Neuronal stem cell (in vitro differentiated cells): ENCODE results near the gene CCL15. TPM values are rescaled to one million over a fixed set of nuclear protein-coding genes. Genes with fewer than 3 reads are reported as not detected.

Experiments used
- DNase-seq: peaks from one replicate; pipeline ENCODE4 v3.0.0-alpha.2; 2013; ENCODE audit warnings: low spot score
- H2AFZ ChIP-seq: one replicate; pipeline ENCODE4 v1.6.1; 2013; ENCODE audit warnings: mild to moderate bottlenecking, low read length, inconsistent platforms
- H2AK5ac ChIP-seq: 2 replicates; pipeline ENCODE4 v1.6.1; 2013; ENCODE audit warnings: low read depth, mild to moderate bottlenecking, inconsistent platforms, low read length, moderate library complexity, mixed read lengths
- H2BK120ac ChIP-seq: 2 replicates; pipeline ENCODE4 v1.6.1; 2013; ENCODE audit warnings: low read depth, mild to moderate bottlenecking, inconsistent platforms, low read length, moderate library complexity, mixed read lengths
- H2BK12ac ChIP-seq: one replicate; pipeline ENCODE4 v1.6.1; 2013; ENCODE audit warnings: low read length, inconsistent platforms
- H2BK15ac ChIP-seq: 2 replicates; pipeline ENCODE4 v1.6.1; 2013; ENCODE audit warnings: mild to moderate bottlenecking, low read length, inconsistent platforms, mixed read lengths
- H2BK5ac ChIP-seq: one replicate; pipeline ENCODE4 v1.6.1; 2013; ENCODE audit warnings: inconsistent platforms, mild to moderate bottlenecking, low read length, moderate library complexity
- H3K14ac ChIP-seq: one replicate; pipeline ENCODE4 v1.6.1; 2013; ENCODE audit warnings: low read length, inconsistent platforms
- H3K18ac ChIP-seq: 2 replicates; pipeline ENCODE4 v1.6.1; 2013; ENCODE audit warnings: low read length, inconsistent platforms
- H3K23ac ChIP-seq: 2 replicates; pipeline ENCODE4 v1.6.1; 2013; ENCODE audit warnings: low read depth, mild to moderate bottlenecking, mixed read lengths, low read length, inconsistent platforms; ENCODE audit not compliant: poor library complexity
- H3K27ac ChIP-seq: replicated peaks from 3 replicates; pipeline ENCODE4 v1.5.1; 2013; ENCODE audit warnings: low read length, inconsistent platforms
- H3K27me3 ChIP-seq, 3 experiments: 2 replicates each; pipeline ENCODE4 v1.6.1; 2013; ENCODE audit warnings: low read length in 3 of 3, mild to moderate bottlenecking in 2 of 3, inconsistent platforms in 1 of 3, low read depth in 1 of 3, mixed read lengths in 1 of 3, moderate library complexity in 1 of 3; ENCODE audit not compliant: control insufficient read depth in 3 of 3, insufficient read depth in 3 of 3
- H3K36me3 ChIP-seq, 2 donors: replicated peaks in 1 of 2; 2 replicates each; pipeline ENCODE4 v1.6.1; 2013; ENCODE audit warnings: low read length in 2 of 2; ENCODE audit not compliant: control insufficient read depth in 2 of 2, insufficient read depth in 2 of 2
- H3K4ac ChIP-seq: 2 replicates; pipeline ENCODE4 v1.6.1; 2013; ENCODE audit warnings: inconsistent platforms, mild to moderate bottlenecking, low read length, moderate library complexity
- H3K4me1 ChIP-seq, 2 donors: 1 replicate in 1 of 2; 2 replicates in 1 of 2; pipeline ENCODE4 v1.6.1; 2013; ENCODE audit warnings: low read length in 2 of 2, low read depth in 1 of 2; ENCODE audit not compliant: control insufficient read depth in 2 of 2, insufficient read depth in 1 of 2
- H3K4me2 ChIP-seq: one replicate; pipeline ENCODE4 v1.6.1; 2013; ENCODE audit warnings: mild to moderate bottlenecking, low read length, inconsistent platforms; ENCODE audit not compliant: insufficient read depth, poor library complexity, severe bottlenecking
- H3K4me3 ChIP-seq, 2 donors: 2 replicates each; pipeline ENCODE4 v1.5.1; 2013; ENCODE audit warnings: low read length in 2 of 2, mild to moderate bottlenecking in 2 of 2, inconsistent platforms in 1 of 2, moderate library complexity in 1 of 2
- H3K79me1 ChIP-seq: one replicate; pipeline ENCODE4 v1.6.1; 2013; ENCODE audit warnings: low read depth, mild to moderate bottlenecking, inconsistent platforms, low read length, moderate library complexity
- H3K9ac ChIP-seq: one replicate; pipeline ENCODE4 v1.6.1; 2013; ENCODE audit warnings: mild to moderate bottlenecking, low read depth, low read length, inconsistent platforms; ENCODE audit not compliant: poor library complexity
- H3K9me3 ChIP-seq, 2 donors: replicated peaks in 1 of 2; 2 replicates each; pipeline versions ENCODE3 to v1.6.1; 2013; ENCODE audit warnings: low read length in 2 of 2, mild to moderate bottlenecking in 2 of 2, inconsistent platforms in 1 of 2, low read depth in 1 of 2, mixed read lengths in 1 of 2, moderate library complexity in 1 of 2; ENCODE audit not compliant: control insufficient read depth in 2 of 2, insufficient read depth in 1 of 2
- H4K8ac ChIP-seq: one replicate; pipeline ENCODE4 v1.6.1; 2013; ENCODE audit warnings: low read depth, mild to moderate bottlenecking, inconsistent platforms, low read length, moderate library complexity
- H4K91ac ChIP-seq: one replicate; pipeline ENCODE4 v1.6.1; 2013; ENCODE audit warnings: low read length, low read depth, mild to moderate bottlenecking, inconsistent platforms; ENCODE audit not compliant: poor library complexity
- WGBS, 2 donors: extraction: QIAGEN DNeasy Blood & Tissue Kit; methylation state at CpG; one replicate each; pipeline ENCODE4 v1.1.7; 2013; ENCODE audit warnings: missing lambda C conversion rate in 2 of 2, mixed read lengths in 1 of 2; ENCODE audit not compliant: insufficient read length in 2 of 2, insufficient replicate concordance in 1 of 2; ENCODE audit errors: extremely low coverage in 2 of 2; 5-methylcytosine and 5-hydroxymethylcytosine counted together
- polyA plus RNA-seq, 2 experiments: library from polyadenylated mRNA; stranded (reverse); fragments of 200-250 nt; gene quantifications; one replicate each; pipeline ENCODE4 v1.2.3, GENCODE V29; 2013

The CCL15 gene
- not detected for polyA plus RNA-seq (2013, experiment 1 of 2)
- not detected for polyA plus RNA-seq (2013, experiment 2 of 2)

DNA sequence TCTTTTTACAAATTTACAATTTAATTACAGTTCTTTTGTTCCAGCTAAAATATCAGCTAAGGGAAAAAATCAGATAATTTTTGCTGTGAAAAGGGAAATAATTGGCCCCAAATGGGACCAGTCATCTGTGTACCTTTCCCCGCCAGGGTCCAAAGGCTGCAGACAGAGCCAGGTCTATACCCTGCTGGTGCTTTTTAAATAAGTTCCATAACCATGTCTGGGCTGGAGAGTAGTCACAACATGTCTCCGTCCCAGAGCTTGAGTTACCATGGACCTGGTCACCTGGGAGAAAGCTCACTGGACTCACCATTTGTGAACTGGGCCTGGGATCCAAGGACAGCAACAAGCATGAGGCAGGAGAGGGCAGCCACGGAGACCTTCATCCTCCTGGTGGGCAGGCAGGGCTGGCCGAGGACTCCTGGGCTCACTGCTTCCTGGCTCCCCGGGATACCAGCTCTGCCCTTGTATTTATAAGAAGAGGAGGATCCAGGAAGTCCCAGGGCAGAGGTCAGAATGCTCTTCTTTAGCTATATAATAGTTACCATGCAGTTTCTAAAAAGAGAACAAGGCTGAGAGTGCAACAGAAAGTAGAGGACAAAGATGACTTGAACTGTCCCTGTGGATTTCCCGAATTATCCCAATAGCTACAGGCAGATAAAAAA lies at the start of gene CCL15:
Gene CCL15 (minus strand): TSS at position 444 of the 662 bp plus-strand sequence. CDS start 61 bp downstream, at position 383.
- Histone ChIP-seq H4K8ac (no peak within 1 kb of the TSS), H3K79me1 (no peaks in the 10 kb centered on the region), H4K91ac (no peak within 1 kb of the TSS), H3K18ac (peak within 1 kb of the TSS; percentile 44), H3K36me3 (no peaks in the 10 kb centered on the region), H3K4ac (no peak within 1 kb of the TSS), H3K4me2 (no peak within 1 kb of the TSS), H3K27ac (no peak within 1 kb of the TSS), H3K4me1 (peaks cover 5 to 15% of the 10 kb centered on the region in 2 donors), H2AFZ (peak within 1 kb of the TSS; percentile 36), H3K14ac (no peak within 1 kb of the TSS), H3K23ac (peak within 1 kb of the TSS; percentile 68), H3K4me3 (no peak within 1 kb of the TSS), H2BK120ac (no peak within 1 kb of the TSS), H3K27me3 (no peaks in the 10 kb centered on the region), H2BK15ac (no peak within 1 kb of the TSS), H2BK12ac (no peak within 1 kb of the TSS), H2BK5ac (no peak within 1 kb of the TSS), H3K9me3 (peaks cover 0 to 2% of the 10 kb centered on the region in 2 donors), H2AK5ac (no peak within 1 kb of the TSS), H3K9ac (no peak within 1 kb of the TSS)
- no peak for DNase-seq
- WGBS, 2 donors: no CpG with 5 or more reads among the region's 6 CpGs

DNA sequence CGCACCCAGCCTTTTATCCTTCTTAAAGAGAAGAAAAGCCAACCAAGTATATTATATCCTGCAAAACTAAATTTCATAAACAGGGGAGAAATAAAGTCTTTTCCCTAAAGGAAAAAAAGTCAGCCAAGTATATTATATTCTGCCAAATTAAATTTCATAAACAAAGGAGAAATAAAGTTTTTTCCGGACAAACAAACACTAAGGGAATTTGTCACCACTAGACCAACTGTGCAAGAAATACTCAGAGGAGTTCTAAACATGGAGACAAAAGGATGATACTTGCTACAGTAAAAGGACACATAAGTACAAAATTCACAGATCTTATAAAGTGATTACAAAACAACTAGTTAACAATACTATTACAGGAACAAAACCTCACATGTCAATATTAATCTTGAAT lies 48.3 kb upstream of the CCL15 start:
- Histone ChIP-seq H3K18ac (no peak overlapping the region), H3K9me3 (peaks cover 0 to 5% of the 10 kb centered on the region in 2 donors), H3K14ac (no peak overlapping the region), H2BK120ac (no peak overlapping the region), H3K4me3 (no peak overlapping the region), H2AK5ac (no peak overlapping the region), H4K8ac (no peak overlapping the region), H2BK5ac (no peak overlapping the region), H3K9ac (no peak overlapping the region), H3K79me1 (no peaks in the 10 kb centered on the region), H3K36me3 (no peaks in the 10 kb centered on the region), H3K4me1 (no peaks in the 10 kb centered on the region), H3K27me3 (no peaks in the 10 kb centered on the region), H3K4ac (no peak overlapping the region), H2BK15ac (no peak overlapping the region), H3K4me2 (no peak overlapping the region), H3K27ac (no peak overlapping the region), H4K91ac (no peak overlapping the region), H3K23ac (no peak overlapping the region), H2AFZ (no peak overlapping the region), H2BK12ac (no peak overlapping the region)
- DNase-seq: no peak
- WGBS, 2 donors: no CpG with 5 or more reads among the region's 2 CpGs

GRCh38 chr17:36048066-36048465 lies 46.7 kb upstream of the CCL15 start:
- Histone ChIP-seq H3K79me1 (no peaks in the 10 kb centered on the region), H3K4me3 (no peak overlapping the region), H3K4me2 (no peak overlapping the region), H4K8ac (no peak overlapping the region), H3K9me3 (peaks cover 0 to 5% of the 10 kb centered on the region in 2 donors), H2AK5ac (no peak overlapping the region), H2BK5ac (no peak overlapping the region), H2BK12ac (no peak overlapping the region), H3K27me3 (no peaks in the 10 kb centered on the region), H3K14ac (no peak overlapping the region), H3K36me3 (no peaks in the 10 kb centered on the region), H2BK120ac (no peak overlapping the region), H2AFZ (no peak overlapping the region), H3K4me1 (no peaks in the 10 kb centered on the region), H3K9ac (no peak overlapping the region), H3K27ac (no peak overlapping the region), H3K18ac (no peak overlapping the region), H3K23ac (no peak overlapping the region), H2BK15ac (no peak overlapping the region), H4K91ac (no peak overlapping the region), H3K4ac (no peak overlapping the region)
- no peak for DNase-seq
- WGBS, 2 donors: no CpG with 5 or more reads among the region's 2 CpGs

GRCh38 chr17:36036235-36036634 lies 34.9 kb upstream of the CCL15 start:
- no peak overlapping the region for H3K4me3 ChIP-seq
- no peak overlapping the region for H2AFZ ChIP-seq
- no peaks in the 10 kb centered on the region for H3K36me3 ChIP-seq
- H4K8ac ChIP-seq: no peak overlapping the region
- no peak overlapping the region for H2BK12ac ChIP-seq
- peaks cover 0 to 8% (median 0%) of the 10 kb centered on the region in 3 experiments for H3K27me3 ChIP-seq
- no CpG with 5 or more reads among the region's 4 CpGs for WGBS, 2 donors
- H3K4ac ChIP-seq: no peak overlapping the region
- H2AK5ac ChIP-seq: no peak overlapping the region
- no peak overlapping the region for H3K23ac ChIP-seq
- no peaks in the 10 kb centered on the region for H3K79me1 ChIP-seq
- H3K4me2 ChIP-seq: no peak overlapping the region
- no peak overlapping the region for H3K18ac ChIP-seq
- H2BK120ac ChIP-seq: no peak overlapping the region
- H4K91ac ChIP-seq: no peak overlapping the region
- H3K9me3 ChIP-seq: no peaks in the 10 kb centered on the region
- no peak overlapping the region for H2BK15ac ChIP-seq
- no peak overlapping the region for H3K14ac ChIP-seq
- H3K4me1 ChIP-seq: no peaks in the 10 kb centered on the region
- no peak for DNase-seq
- no peak overlapping the region for H3K27ac ChIP-seq
- H2BK5ac ChIP-seq: no peak overlapping the region
- H3K9ac ChIP-seq: no peak overlapping the region
